NK-92 treated with Interleukin-12 subunit alpha and Interleukin-12 subunit beta, amount 100 ng/mL, for 24 hours (cell line): Measurements from ENCODE around the gene CCNQ.

Experiments used
- DNase-seq: peaks from one replicate; lab custom pipeline; 2025; lab: John Stamatoyannopoulos, UW

Gene CCNQ

GRCh38 chrX:153637121-153638040 lies 38.4 kb upstream of the CCNQ start:
- no peak for DNase-seq

- no peak for DNase-seq
Observed at GRCh38 chrX:153636716-153637115, 37.8 kb upstream of the CCNQ start.

GRCh38 chrX:153635788-153636668 lies 37.1 kb upstream of the CCNQ start:
- no peak for DNase-seq

GRCh38 chrX:153635388-153635787 lies 36.4 kb upstream of the CCNQ start:
- no peak for DNase-seq

- no peak for DNase-seq
Observed at GRCh38 chrX:153634832-153635231, 35.9 kb upstream of the CCNQ start.

GRCh38 chrX:153634236-153634635 lies 35.3 kb upstream of the CCNQ start:
- no peak for DNase-seq

GRCh38 chrX:153633607-153634180 lies 34.8 kb upstream of the CCNQ start:
- no peak for DNase-seq

GRCh38 chrX:153633048-153633447 lies 34.1 kb upstream of the CCNQ start:
- no peak for DNase-seq

- DNase-seq: no peak
Observed at GRCh38 chrX:153632595-153632946, 33.6 kb upstream of the CCNQ start.

- DNase-seq: no peak
Observed at GRCh38 chrX:153631907-153632594, 33.1 kb upstream of the CCNQ start.

- no peak for DNase-seq
Observed at GRCh38 chrX:153631346-153631745, 32.4 kb upstream of the CCNQ start.

- DNase-seq: no peak
Observed at GRCh38 chrX:153628665-153629064, 29.7 kb upstream of the CCNQ start.

GRCh38 chrX:153628129-153628528 lies 29.2 kb upstream of the CCNQ start:
- no peak for DNase-seq

GRCh38 chrX:153627675-153628111 lies 28.8 kb upstream of the CCNQ start:
- no peak for DNase-seq

- DNase-seq: no peak
Observed at GRCh38 chrX:153626863-153627674, 28.1 kb upstream of the CCNQ start.

- no peak for DNase-seq
Observed at GRCh38 chrX:153626025-153626633, 27.2 kb upstream of the CCNQ start.

- DNase-seq: no peak
Observed at GRCh38 chrX:153625271-153626024, 26.5 kb upstream of the CCNQ start.

GRCh38 chrX:153624196-153625091 lies 25.5 kb upstream of the CCNQ start:
- DNase-seq: no peak
